GM23338 (cell line): ENCODE measurements around the gene C8G. TPM values are rescaled to one million over a fixed set of nuclear protein-coding genes. Genes with fewer than 3 reads are reported as not detected.

Experiments used
- ATAC-seq: fragments of 200-7000 bp; cut with Tn5 transposase; 3 replicates; pipeline ENCODE4 v1.9.1; 2020
- DNase-seq: peaks from one replicate; pipeline ENCODE4 v3.0.0-alpha.2; 2015; ENCODE audit warnings: low spot score
- H2AFZ ChIP-seq: fragments of 200-600 bp; sonication (generic); 2 replicates; pipeline ENCODE4 v1.8.0; 2016; ENCODE audit warnings: antibody characterized with exemption, mild to moderate bottlenecking, moderate library complexity
- H3F3A ChIP-seq: fragments of 200-600 bp; sonication (generic); replicated peaks from 2 replicates; pipeline ENCODE4 v1.8.0; 2017; ENCODE audit warnings: antibody characterized with exemption, mixed run types, low read depth
- H3K27ac ChIP-seq: fragments of 200-600 bp; sonication (generic); 2 replicates; pipeline ENCODE4 v1.6.1; 2016; ENCODE audit warnings: low read depth
- H3K27me3 ChIP-seq: fragments of 200-600 bp; sonication (generic); 2 replicates; pipeline ENCODE4 v1.8.0; 2016; ENCODE audit warnings: mild to moderate bottlenecking, mixed run types, moderate library complexity; ENCODE audit not compliant: insufficient read depth
- H3K36me3 ChIP-seq: fragments of 200-600 bp; sonication (generic); 2 replicates; pipeline ENCODE4 v1.8.0; 2016; ENCODE audit warnings: mild to moderate bottlenecking; ENCODE audit not compliant: insufficient read depth
- H3K4me1 ChIP-seq: fragments of 200-600 bp; sonication (generic); 2 replicates; pipeline ENCODE4 v1.8.0; 2016; ENCODE audit warnings: mild to moderate bottlenecking, moderate library complexity; ENCODE audit not compliant: insufficient read depth
- H3K4me2 ChIP-seq: fragments of 200-600 bp; sonication (generic); 2 replicates; pipeline ENCODE4 v1.7.1; 2017; ENCODE audit warnings: mixed run types
- H3K4me3 ChIP-seq: fragments of 200-600 bp; sonication (generic); 2 replicates; pipeline ENCODE4 v1.6.1; 2016; ENCODE audit warnings: mixed run types
- H3K79me2 ChIP-seq: fragments of 200-600 bp; sonication (generic); replicated peaks from 2 replicates; pipeline ENCODE4 v1.8.0; 2017; ENCODE audit warnings: mild to moderate bottlenecking; ENCODE audit not compliant: insufficient read depth
- H3K9me2 ChIP-seq: fragments of 200-600 bp; sonication (generic); 2 replicates; pipeline ENCODE4 v1.8.0; 2017; ENCODE audit not compliant: insufficient read depth
- H4K20me1 ChIP-seq: fragments of 200-600 bp; sonication (generic); replicated peaks from 2 replicates; pipeline ENCODE4 v1.8.0; 2017; ENCODE audit warnings: mild to moderate bottlenecking; ENCODE audit not compliant: insufficient read depth
- H3K27ac Mint-ChIP-seq: 2 replicates; pipeline ENCODE4 v1.8.0; 2020; ENCODE audit warnings: inconsistent platforms, mild to moderate bottlenecking, moderate library complexity, mixed read lengths
- H3K27me3 Mint-ChIP-seq: 3 replicates; pipeline ENCODE4 v1.8.0; 2022; ENCODE audit warnings: low read depth, mild to moderate bottlenecking, moderate library complexity, mixed read lengths, inconsistent platforms; ENCODE audit not compliant: insufficient read depth, poor library complexity
- H3K36me3 Mint-ChIP-seq: 3 replicates; pipeline ENCODE4 v1.8.0; 2021; ENCODE audit warnings: low read depth, mild to moderate bottlenecking, inconsistent platforms, moderate library complexity, mixed read lengths
- H3K4me1 Mint-ChIP-seq: 3 replicates; pipeline ENCODE4 v1.8.0; 2020; ENCODE audit warnings: mild to moderate bottlenecking, inconsistent platforms, mixed read lengths
- H3K4me3 Mint-ChIP-seq: 3 replicates; pipeline ENCODE4 v1.8.0; 2021; ENCODE audit warnings: moderate library complexity, mild to moderate bottlenecking, inconsistent platforms, mixed read lengths
- H3K9me3 Mint-ChIP-seq: 3 replicates; pipeline ENCODE4 v1.8.0; 2020; ENCODE audit warnings: moderate library complexity, mild to moderate bottlenecking, inconsistent platforms, mixed read lengths
- CREB1 ChIP-seq: fragments of 250-450 bp; sonication (Bioruptor Pico); IDR thresholded peaks from 2 replicates; pipeline ENCODE4 v1.5.0; 2020; ENCODE audit warnings: low read depth, mild to moderate bottlenecking, moderate library complexity
- EZH2phosphoT487 ChIP-seq: fragments of 200-600 bp; sonication (generic); IDR thresholded peaks from one replicate; pipeline ENCODE4 v1.8.1; 2018; ENCODE audit warnings: antibody characterized with exemption; ENCODE audit not compliant: unreplicated experiment
- JUNB ChIP-seq: IDR thresholded peaks from one replicate; pipeline ENCODE4 v1.6.1; 2016; ENCODE audit warnings: antibody characterized with exemption; ENCODE audit not compliant: unreplicated experiment
- NANOG ChIP-seq: IDR thresholded peaks from 2 replicates; pipeline ENCODE4 v1.6.1; 2016; ENCODE audit warnings: antibody characterized with exemption, borderline replicate concordance
- POLR2AphosphoS5 ChIP-seq: IDR thresholded peaks from 2 replicates; pipeline ENCODE4 v1.6.1; 2016; ENCODE audit warnings: antibody characterized with exemption, low read depth
- STAT1 ChIP-seq: IDR thresholded peaks from one replicate; pipeline ENCODE4 v1.6.1; 2016; ENCODE audit warnings: antibody characterized with exemption; ENCODE audit not compliant: unreplicated experiment
- ZNF114 ChIP-seq: fragments of 250-450 bp; sonication (Bioruptor Pico); IDR thresholded peaks from 2 replicates; pipeline ENCODE4 v1.5.0; 2020; ENCODE audit warnings: mild to moderate bottlenecking, moderate library complexity
- ZNF331 ChIP-seq: fragments of 250-450 bp; sonication (Bioruptor Pico); IDR thresholded peaks from 2 replicates; pipeline ENCODE4 v1.5.0; 2020; ENCODE audit warnings: low read depth, mild to moderate bottlenecking, moderate library complexity
- polyA plus RNA-seq: library from polyadenylated mRNA; unstranded; fragments of >200 nt; fragmentation: Nextera tagmentation; extraction: Ambion mirVana; gene quantifications from 2 replicates; pipeline ENCODE4 v1.2.1, GENCODE V29; 2016
- total RNA-seq: library from RNA; depleted of rRNA; stranded (reverse); fragments of >200 nt; shearing (Covaris generic); gene quantifications from 2 replicates; pipeline ENCODE4 v1.2.3, GENCODE V29; 2014
- TF ChIP-seq, protein P1 (sequence below): fragments of 250-450 bp; sonication (Bioruptor Pico); IDR thresholded peaks from 2 replicates; pipeline ENCODE4 v1.5.0; 2020; ENCODE audit warnings: mild to moderate bottlenecking, moderate library complexity
- TF ChIP-seq, protein P2 (sequence below): IDR thresholded peaks from 2 replicates; pipeline ENCODE4 v1.6.1; 2016; ENCODE audit warnings: antibody characterized with exemption
- TF ChIP-seq, protein P3 (sequence below), 2 experiments: fragments of 200-600 bp in 1 of 2; sonication (generic) in 1 of 2; conservative IDR thresholded peaks; 2 replicates each; pipeline versions ENCODE4 v1.5.1 to v1.6.1; 2016 to 2017; ENCODE audit warnings: antibody characterized with exemption in 2 of 2, low read depth in 2 of 2, mild to moderate bottlenecking in 2 of 2, moderate library complexity in 1 of 2
- TF ChIP-seq, protein P4 (sequence below): IDR thresholded peaks from one replicate; pipeline ENCODE4 v1.6.1; 2018; ENCODE audit warnings: antibody characterized with exemption; ENCODE audit not compliant: unreplicated experiment

The C8G gene
- total and polyA plus RNA-seq, 2 experiments from 2014 or later, result not detected

DNA sequence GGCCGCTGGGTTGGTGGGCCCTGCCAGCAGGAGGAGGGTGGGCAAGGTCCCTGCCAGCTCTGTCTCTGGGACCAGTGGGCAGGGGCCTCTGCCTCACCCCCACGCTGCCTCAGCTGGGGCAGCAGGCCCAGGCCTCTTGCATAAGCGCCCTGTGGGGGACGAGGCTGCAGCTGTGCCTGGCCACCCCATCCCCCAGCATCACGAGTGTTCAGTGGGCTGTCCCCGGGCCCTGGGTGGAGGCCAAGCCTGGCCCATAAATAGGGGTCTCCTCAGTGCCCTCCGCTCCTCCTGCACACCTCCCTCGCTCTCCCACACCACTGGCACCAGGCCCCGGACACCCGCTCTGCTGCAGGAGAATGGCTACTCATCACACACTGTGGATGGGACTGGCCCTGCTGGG is 32.2 kb downstream of the C8G start, which contains the start of gene PTGDS:
Gene PTGDS (plus strand): TSS at position 282 of the 400 bp plus-strand sequence. CDS start 75 bp downstream, at position 357.
- H3K9me3 Mint-ChIP-seq, result no peaks in the 10 kb centered on the region
- Histone ChIP-seq H4K20me1 (no peaks in the 10 kb centered on the region), H3F3A (no peaks in the 10 kb centered on the region), H3K36me3 (no peaks in the 10 kb centered on the region), H2AFZ (peak within 1 kb of the TSS; percentile 52; the same call in 1 of the 2 replicates), H3K27ac (no peak within 1 kb of the TSS), H3K79me2 (no peaks in the 10 kb centered on the region), H3K27me3 (no peaks in the 10 kb centered on the region), H3K9me2 (no peaks in the 10 kb centered on the region), H3K4me3 (peak within 1 kb of the TSS; percentile 70), H3K4me1 (no peaks in the 10 kb centered on the region), H3K4me2 (peak within 1 kb of the TSS; percentile 86)
- DNase-seq, result no peak
- peaks cover 7% of the 10 kb centered on the region for H3K27me3 Mint-ChIP-seq
- H3K27ac Mint-ChIP-seq, result no peak within 1 kb of the TSS
- H3K36me3 Mint-ChIP-seq, result no peaks in the 10 kb centered on the region
- H3K4me1 Mint-ChIP-seq, result peaks cover 2% of the 10 kb centered on the region; the same call in 1 of the 3 replicates
- H3K4me3 Mint-ChIP-seq, result peak within 1 kb of the TSS; percentile 64
- TF ChIP-seq JUNB (no peak), ZNF331 (no peak), STAT1 (no peak), POLR2AphosphoS5 (no peak), ZNF114 (no peak), NANOG (no peak), EZH2phosphoT487 (no peak), CREB1 (CRISPR knock-in tag) (no peak)
- TF ChIP-seq, protein P1, sequence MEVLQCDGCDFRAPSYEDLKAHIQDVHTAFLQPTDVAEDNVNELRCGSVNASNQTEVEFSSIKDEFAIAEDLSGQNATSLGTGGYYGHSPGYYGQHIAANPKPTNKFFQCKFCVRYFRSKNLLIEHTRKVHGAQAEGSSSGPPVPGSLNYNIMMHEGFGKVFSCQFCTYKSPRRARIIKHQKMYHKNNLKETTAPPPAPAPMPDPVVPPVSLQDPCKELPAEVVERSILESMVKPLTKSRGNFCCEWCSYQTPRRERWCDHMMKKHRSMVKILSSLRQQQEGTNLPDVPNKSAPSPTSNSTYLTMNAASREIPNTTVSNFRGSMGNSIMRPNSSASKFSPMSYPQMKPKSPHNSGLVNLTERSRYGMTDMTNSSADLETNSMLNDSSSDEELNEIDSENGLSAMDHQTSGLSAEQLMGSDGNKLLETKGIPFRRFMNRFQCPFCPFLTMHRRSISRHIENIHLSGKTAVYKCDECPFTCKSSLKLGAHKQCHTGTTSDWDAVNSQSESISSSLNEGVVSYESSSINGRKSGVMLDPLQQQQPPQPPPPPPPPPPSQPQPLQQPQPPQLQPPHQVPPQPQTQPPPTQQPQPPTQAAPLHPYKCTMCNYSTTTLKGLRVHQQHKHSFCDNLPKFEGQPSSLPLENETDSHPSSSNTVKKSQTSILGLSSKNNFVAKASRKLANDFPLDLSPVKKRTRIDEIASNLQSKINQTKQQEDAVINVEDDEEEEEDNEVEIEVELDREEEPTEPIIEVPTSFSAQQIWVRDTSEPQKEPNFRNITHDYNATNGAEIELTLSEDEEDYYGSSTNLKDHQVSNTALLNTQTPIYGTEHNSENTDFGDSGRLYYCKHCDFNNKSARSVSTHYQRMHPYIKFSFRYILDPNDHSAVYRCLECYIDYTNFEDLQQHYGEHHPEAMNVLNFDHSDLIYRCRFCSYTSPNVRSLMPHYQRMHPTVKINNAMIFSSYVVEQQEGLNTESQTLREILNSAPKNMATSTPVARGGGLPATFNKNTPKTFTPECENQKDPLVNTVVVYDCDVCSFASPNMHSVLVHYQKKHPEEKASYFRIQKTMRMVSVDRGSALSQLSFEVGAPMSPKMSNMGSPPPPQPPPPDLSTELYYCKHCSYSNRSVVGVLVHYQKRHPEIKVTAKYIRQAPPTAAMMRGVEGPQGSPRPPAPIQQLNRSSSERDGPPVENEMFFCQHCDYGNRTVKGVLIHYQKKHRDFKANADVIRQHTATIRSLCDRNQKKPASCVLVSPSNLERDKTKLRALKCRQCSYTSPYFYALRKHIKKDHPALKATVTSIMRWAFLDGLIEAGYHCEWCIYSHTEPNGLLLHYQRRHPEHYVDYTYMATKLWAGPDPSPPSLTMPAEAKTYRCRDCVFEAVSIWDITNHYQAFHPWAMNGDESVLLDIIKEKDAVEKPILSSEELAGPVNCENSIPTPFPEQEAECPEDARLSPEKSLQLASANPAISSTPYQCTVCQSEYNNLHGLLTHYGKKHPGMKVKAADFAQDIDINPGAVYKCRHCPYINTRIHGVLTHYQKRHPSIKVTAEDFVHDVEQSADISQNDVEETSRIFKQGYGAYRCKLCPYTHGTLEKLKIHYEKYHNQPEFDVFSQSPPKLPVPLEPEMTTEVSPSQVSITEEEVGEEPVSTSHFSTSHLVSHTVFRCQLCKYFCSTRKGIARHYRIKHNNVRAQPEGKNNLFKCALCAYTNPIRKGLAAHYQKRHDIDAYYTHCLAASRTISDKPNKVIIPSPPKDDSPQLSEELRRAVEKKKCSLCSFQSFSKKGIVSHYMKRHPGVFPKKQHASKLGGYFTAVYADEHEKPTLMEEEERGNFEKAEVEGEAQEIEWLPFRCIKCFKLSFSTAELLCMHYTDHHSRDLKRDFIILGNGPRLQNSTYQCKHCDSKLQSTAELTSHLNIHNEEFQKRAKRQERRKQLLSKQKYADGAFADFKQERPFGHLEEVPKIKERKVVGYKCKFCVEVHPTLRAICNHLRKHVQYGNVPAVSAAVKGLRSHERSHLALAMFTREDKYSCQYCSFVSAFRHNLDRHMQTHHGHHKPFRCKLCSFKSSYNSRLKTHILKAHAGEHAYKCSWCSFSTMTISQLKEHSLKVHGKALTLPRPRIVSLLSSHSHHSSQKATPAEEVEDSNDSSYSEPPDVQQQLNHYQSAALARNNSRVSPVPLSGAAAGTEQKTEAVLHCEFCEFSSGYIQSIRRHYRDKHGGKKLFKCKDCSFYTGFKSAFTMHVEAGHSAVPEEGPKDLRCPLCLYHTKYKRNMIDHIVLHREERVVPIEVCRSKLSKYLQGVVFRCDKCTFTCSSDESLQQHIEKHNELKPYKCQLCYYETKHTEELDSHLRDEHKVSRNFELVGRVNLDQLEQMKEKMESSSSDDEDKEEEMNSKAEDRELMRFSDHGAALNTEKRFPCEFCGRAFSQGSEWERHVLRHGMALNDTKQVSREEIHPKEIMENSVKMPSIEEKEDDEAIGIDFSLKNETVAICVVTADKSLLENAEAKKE (CRISPR knock-in tag), result no peak
- TF ChIP-seq, protein P2, sequence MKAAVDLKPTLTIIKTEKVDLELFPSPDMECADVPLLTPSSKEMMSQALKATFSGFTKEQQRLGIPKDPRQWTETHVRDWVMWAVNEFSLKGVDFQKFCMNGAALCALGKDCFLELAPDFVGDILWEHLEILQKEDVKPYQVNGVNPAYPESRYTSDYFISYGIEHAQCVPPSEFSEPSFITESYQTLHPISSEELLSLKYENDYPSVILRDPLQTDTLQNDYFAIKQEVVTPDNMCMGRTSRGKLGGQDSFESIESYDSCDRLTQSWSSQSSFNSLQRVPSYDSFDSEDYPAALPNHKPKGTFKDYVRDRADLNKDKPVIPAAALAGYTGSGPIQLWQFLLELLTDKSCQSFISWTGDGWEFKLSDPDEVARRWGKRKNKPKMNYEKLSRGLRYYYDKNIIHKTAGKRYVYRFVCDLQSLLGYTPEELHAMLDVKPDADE, result no peak
- TF ChIP-seq, protein P3, sequence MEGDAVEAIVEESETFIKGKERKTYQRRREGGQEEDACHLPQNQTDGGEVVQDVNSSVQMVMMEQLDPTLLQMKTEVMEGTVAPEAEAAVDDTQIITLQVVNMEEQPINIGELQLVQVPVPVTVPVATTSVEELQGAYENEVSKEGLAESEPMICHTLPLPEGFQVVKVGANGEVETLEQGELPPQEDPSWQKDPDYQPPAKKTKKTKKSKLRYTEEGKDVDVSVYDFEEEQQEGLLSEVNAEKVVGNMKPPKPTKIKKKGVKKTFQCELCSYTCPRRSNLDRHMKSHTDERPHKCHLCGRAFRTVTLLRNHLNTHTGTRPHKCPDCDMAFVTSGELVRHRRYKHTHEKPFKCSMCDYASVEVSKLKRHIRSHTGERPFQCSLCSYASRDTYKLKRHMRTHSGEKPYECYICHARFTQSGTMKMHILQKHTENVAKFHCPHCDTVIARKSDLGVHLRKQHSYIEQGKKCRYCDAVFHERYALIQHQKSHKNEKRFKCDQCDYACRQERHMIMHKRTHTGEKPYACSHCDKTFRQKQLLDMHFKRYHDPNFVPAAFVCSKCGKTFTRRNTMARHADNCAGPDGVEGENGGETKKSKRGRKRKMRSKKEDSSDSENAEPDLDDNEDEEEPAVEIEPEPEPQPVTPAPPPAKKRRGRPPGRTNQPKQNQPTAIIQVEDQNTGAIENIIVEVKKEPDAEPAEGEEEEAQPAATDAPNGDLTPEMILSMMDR (conservative IDR thresholded peaks at IDR 0.05; ENCODE audit: low read depth in 2 of 2), result no peak
- TF ChIP-seq, protein P4, sequence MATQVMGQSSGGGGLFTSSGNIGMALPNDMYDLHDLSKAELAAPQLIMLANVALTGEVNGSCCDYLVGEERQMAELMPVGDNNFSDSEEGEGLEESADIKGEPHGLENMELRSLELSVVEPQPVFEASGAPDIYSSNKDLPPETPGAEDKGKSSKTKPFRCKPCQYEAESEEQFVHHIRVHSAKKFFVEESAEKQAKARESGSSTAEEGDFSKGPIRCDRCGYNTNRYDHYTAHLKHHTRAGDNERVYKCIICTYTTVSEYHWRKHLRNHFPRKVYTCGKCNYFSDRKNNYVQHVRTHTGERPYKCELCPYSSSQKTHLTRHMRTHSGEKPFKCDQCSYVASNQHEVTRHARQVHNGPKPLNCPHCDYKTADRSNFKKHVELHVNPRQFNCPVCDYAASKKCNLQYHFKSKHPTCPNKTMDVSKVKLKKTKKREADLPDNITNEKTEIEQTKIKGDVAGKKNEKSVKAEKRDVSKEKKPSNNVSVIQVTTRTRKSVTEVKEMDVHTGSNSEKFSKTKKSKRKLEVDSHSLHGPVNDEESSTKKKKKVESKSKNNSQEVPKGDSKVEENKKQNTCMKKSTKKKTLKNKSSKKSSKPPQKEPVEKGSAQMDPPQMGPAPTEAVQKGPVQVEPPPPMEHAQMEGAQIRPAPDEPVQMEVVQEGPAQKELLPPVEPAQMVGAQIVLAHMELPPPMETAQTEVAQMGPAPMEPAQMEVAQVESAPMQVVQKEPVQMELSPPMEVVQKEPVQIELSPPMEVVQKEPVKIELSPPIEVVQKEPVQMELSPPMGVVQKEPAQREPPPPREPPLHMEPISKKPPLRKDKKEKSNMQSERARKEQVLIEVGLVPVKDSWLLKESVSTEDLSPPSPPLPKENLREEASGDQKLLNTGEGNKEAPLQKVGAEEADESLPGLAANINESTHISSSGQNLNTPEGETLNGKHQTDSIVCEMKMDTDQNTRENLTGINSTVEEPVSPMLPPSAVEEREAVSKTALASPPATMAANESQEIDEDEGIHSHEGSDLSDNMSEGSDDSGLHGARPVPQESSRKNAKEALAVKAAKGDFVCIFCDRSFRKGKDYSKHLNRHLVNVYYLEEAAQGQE, result no peak
- ATAC-seq, result no peak; the same call in 1 of the 3 replicates
